ENCODE results near the gene NRXN3. TPM values are rescaled to one million over a fixed set of nuclear protein-coding genes. Genes with fewer than 3 reads are reported as not detected.

Gene NRXN3
- total and polyA plus RNA-seq, 4 donors: 21.9 to 73.4 (median 65.7) TPM

- peaks cover 2% of the 10 kb centered on the region for H3K4me1 ChIP-seq (ENCODE audit: control insufficient read depth, insufficient read depth, low read length)
- no peak overlapping the region for H3K27ac ChIP-seq (ENCODE audit: low read depth, low read length)
- no peak for DNase-seq (ENCODE audit: low read depth in 4 of 6, low spot score in 6 of 6)
- H3K36me3 ChIP-seq (ENCODE audit: control insufficient read depth, insufficient read depth, low read length): no peaks in the 10 kb centered on the region
- no CpG with 5 or more reads among the region's 3 CpGs for WGBS (ENCODE audit: insufficient coverage)
- H3K27me3 ChIP-seq (ENCODE audit: control insufficient read depth, insufficient read depth, low read length): no peaks in the 10 kb centered on the region
- no peak overlapping the region for H3K4me3 ChIP-seq (ENCODE audit: low read depth, low read length)
- no peaks in the 10 kb centered on the region for H3K9me3 ChIP-seq (ENCODE audit: control insufficient read depth, insufficient read depth, low read length)
These were observed 1090.2 kb downstream of the NRXN3 start for GRCh38 chr14:79260406-79260805.

GRCh38 chr14:79265366-79265946, 1095.3 kb downstream of the NRXN3 start:
- 83% methylated on average over 2 of the region's 4 CpGs for WGBS (ENCODE audit: insufficient coverage)
- Histone ChIP-seq H3K27me3 (ENCODE audit: control insufficient read depth, insufficient read depth, low read length) (no peaks in the 10 kb centered on the region), H3K27ac (ENCODE audit: low read depth, low read length) (no peak overlapping the region), H3K9me3 (ENCODE audit: control insufficient read depth, insufficient read depth, low read length) (no peaks in the 10 kb centered on the region), H3K4me1 (ENCODE audit: control insufficient read depth, insufficient read depth, low read length) (no peaks in the 10 kb centered on the region), H3K4me3 (ENCODE audit: low read depth, low read length) (no peak overlapping the region), H3K36me3 (ENCODE audit: control insufficient read depth, insufficient read depth, low read length) (no peaks in the 10 kb centered on the region)
- no peak for DNase-seq (ENCODE audit: low read depth in 4 of 6, low spot score in 6 of 6)

- Histone ChIP-seq H3K4me1 (ENCODE audit: control insufficient read depth, insufficient read depth, low read length) (no peaks in the 10 kb centered on the region), H3K27ac (ENCODE audit: low read depth, low read length) (no peak overlapping the region), H3K27me3 (ENCODE audit: control insufficient read depth, insufficient read depth, low read length) (no peaks in the 10 kb centered on the region), H3K9me3 (ENCODE audit: control insufficient read depth, insufficient read depth, low read length) (no peaks in the 10 kb centered on the region), H3K4me3 (ENCODE audit: low read depth, low read length) (no peak overlapping the region), H3K36me3 (ENCODE audit: control insufficient read depth, insufficient read depth, low read length) (no peaks in the 10 kb centered on the region)
- WGBS (ENCODE audit: insufficient coverage): 96% methylated on average over 3 of the region's 3 CpGs
- DNase-seq (ENCODE audit: low read depth in 4 of 6, low spot score in 6 of 6): no peak
These were observed 1100.2 kb downstream of the NRXN3 start for GRCh38 chr14:79270361-79270760.

- Histone ChIP-seq H3K9me3 (ENCODE audit: control insufficient read depth, insufficient read depth, low read length) (no peaks in the 10 kb centered on the region), H3K27ac (ENCODE audit: low read depth, low read length) (no peak overlapping the region), H3K36me3 (ENCODE audit: control insufficient read depth, insufficient read depth, low read length) (no peaks in the 10 kb centered on the region), H3K4me3 (ENCODE audit: low read depth, low read length) (no peak overlapping the region), H3K27me3 (ENCODE audit: control insufficient read depth, insufficient read depth, low read length) (no peaks in the 10 kb centered on the region), H3K4me1 (ENCODE audit: control insufficient read depth, insufficient read depth, low read length) (no peaks in the 10 kb centered on the region)
- DNase-seq (ENCODE audit: low read depth in 4 of 6, low spot score in 6 of 6): no peak
These were observed 1100.9 kb downstream of the NRXN3 start for GRCh38 chr14:79271122-79271521.

- Histone ChIP-seq H3K36me3 (ENCODE audit: control insufficient read depth, insufficient read depth, low read length) (no peaks in the 10 kb centered on the region), H3K4me3 (ENCODE audit: low read depth, low read length) (no peak overlapping the region), H3K4me1 (ENCODE audit: control insufficient read depth, insufficient read depth, low read length) (peaks cover 18% of the 10 kb centered on the region), H3K9me3 (ENCODE audit: control insufficient read depth, insufficient read depth, low read length) (no peaks in the 10 kb centered on the region), H3K27ac (ENCODE audit: low read depth, low read length) (no peak overlapping the region), H3K27me3 (ENCODE audit: control insufficient read depth, insufficient read depth, low read length) (peaks cover 15% of the 10 kb centered on the region)
- DNase-seq (ENCODE audit: low read depth in 4 of 6, low spot score in 6 of 6): no peak
- no CpG with 5 or more reads among the region's 2 CpGs for WGBS (ENCODE audit: insufficient coverage)
These were observed 1104.6 kb downstream of the NRXN3 start for GRCh38 chr14:79274641-79275291.

- H3K9me3 ChIP-seq (ENCODE audit: control insufficient read depth, insufficient read depth, low read length): no peaks in the 10 kb centered on the region
- peaks cover 23% of the 10 kb centered on the region for H3K4me1 ChIP-seq (ENCODE audit: control insufficient read depth, insufficient read depth, low read length)
- H3K36me3 ChIP-seq (ENCODE audit: control insufficient read depth, insufficient read depth, low read length): no peaks in the 10 kb centered on the region
- no peak for DNase-seq (ENCODE audit: low read depth in 4 of 6, low spot score in 6 of 6)
- H3K4me3 ChIP-seq (ENCODE audit: low read depth, low read length): no peak overlapping the region
- WGBS (ENCODE audit: insufficient coverage): 72% methylated on average over 3 of the region's 4 CpGs
- peaks cover 20% of the 10 kb centered on the region for H3K27me3 ChIP-seq (ENCODE audit: control insufficient read depth, insufficient read depth, low read length)
- no peak overlapping the region for H3K27ac ChIP-seq (ENCODE audit: low read depth, low read length)
These were observed 1105.1 kb downstream of the NRXN3 start for GRCh38 chr14:79275292-79275655.

GRCh38 chr14:79278286-79278797, 1108.2 kb downstream of the NRXN3 start:
- peaks cover 22% of the 10 kb centered on the region for H3K27me3 ChIP-seq (ENCODE audit: control insufficient read depth, insufficient read depth, low read length)
- no peaks in the 10 kb centered on the region for H3K9me3 ChIP-seq (ENCODE audit: control insufficient read depth, insufficient read depth, low read length)
- peak overlapping the region; percentile 76 for H3K4me3 ChIP-seq (ENCODE audit: low read depth, low read length)
- no peaks in the 10 kb centered on the region for H3K36me3 ChIP-seq (ENCODE audit: control insufficient read depth, insufficient read depth, low read length)
- WGBS (ENCODE audit: insufficient coverage): 16% methylated on average over 18 of the region's 18 CpGs
- no peak overlapping the region for H3K27ac ChIP-seq (ENCODE audit: low read depth, low read length)
- no peak for DNase-seq (ENCODE audit: low read depth in 4 of 6, low spot score in 6 of 6)
- H3K4me1 ChIP-seq (ENCODE audit: control insufficient read depth, insufficient read depth, low read length): peaks cover 24% of the 10 kb centered on the region

- peak in 5 of 6 donors; percentile 40 to 91 (median 64) for DNase-seq (ENCODE audit: low read depth in 4 of 6, low spot score in 6 of 6)
- Histone ChIP-seq H3K4me1 (ENCODE audit: control insufficient read depth, insufficient read depth, low read length) (peaks cover 24% of the 10 kb centered on the region), H3K9me3 (ENCODE audit: control insufficient read depth, insufficient read depth, low read length) (no peaks in the 10 kb centered on the region), H3K36me3 (ENCODE audit: control insufficient read depth, insufficient read depth, low read length) (no peaks in the 10 kb centered on the region), H3K27me3 (ENCODE audit: control insufficient read depth, insufficient read depth, low read length) (peaks cover 22% of the 10 kb centered on the region), H3K27ac (ENCODE audit: low read depth, low read length) (no peak overlapping the region), H3K4me3 (ENCODE audit: low read depth, low read length) (peak overlapping the region; percentile 76)
- under 1% methylated on average over 67 of the region's 67 CpGs for WGBS (ENCODE audit: insufficient coverage)
These were observed 1108.8 kb downstream of the NRXN3 start for GRCh38 chr14:79278798-79279644.

GRCh38 chr14:79279645-79280597, 1109.7 kb downstream of the NRXN3 start:
- Histone ChIP-seq H3K9me3 (ENCODE audit: control insufficient read depth, insufficient read depth, low read length) (no peaks in the 10 kb centered on the region), H3K27me3 (ENCODE audit: control insufficient read depth, insufficient read depth, low read length) (peaks cover 22% of the 10 kb centered on the region), H3K36me3 (ENCODE audit: control insufficient read depth, insufficient read depth, low read length) (no peaks in the 10 kb centered on the region), H3K4me1 (ENCODE audit: control insufficient read depth, insufficient read depth, low read length) (peaks cover 24% of the 10 kb centered on the region), H3K4me3 (ENCODE audit: low read depth, low read length) (peak overlapping the region; percentile 76), H3K27ac (ENCODE audit: low read depth, low read length) (no peak overlapping the region)
- peak in 2 of 6 donors; percentile 23 to 73 for DNase-seq (ENCODE audit: low read depth in 4 of 6, low spot score in 6 of 6)
- WGBS (ENCODE audit: insufficient coverage): 0% methylated on average over 25 of the region's 41 CpGs
